Right ventricle myocardium superior (tissue), 1 donor: Measurements from ENCODE around the gene UBE2D1. TPM values are rescaled to one million over a fixed set of nuclear protein-coding genes. Genes with fewer than 3 reads are reported as not detected.

Source experiments
- ATAC-seq: fragments of 200-7000 bp; cut with Tn5 transposase; one replicate; pipeline ENCODE4 v1.9.1; 2020; ENCODE audit warnings: mild to moderate bottlenecking; ENCODE audit not compliant: poor library complexity
- DNase-seq: peaks from one replicate; pipeline ENCODE4 v3.0.0-alpha.2; 2020
- intact Hi-C: fragments of 100-400 bp; cut with DNase I; formaldehyde crosslinking; loops from one replicate; pipeline ENCODE4 v1.11.2; 2022
- total RNA-seq: library from RNA; stranded (reverse); fragmentation: NEBNext Ultra II Directional; extraction: Animal tissue kit (Norgen Biotek cat#: 25700); gene quantifications from one replicate; pipeline ENCODE4 v1.2.1, GENCODE V29; 2021
- donor health status: DM: no; HTN: yes; CAD: no; lungs with severe emphysema.

Gene UBE2D1
- total RNA-seq, 1 donor from 2014 or later, result 61.2 TPM

- intact Hi-C loops, result no loop called here
- DNase-seq (no peak), ATAC-seq (no peak)
These were observed 27.4 kb downstream of the UBE2D1 start for GRCh38 chr10:58362027-58362789.

DNA sequence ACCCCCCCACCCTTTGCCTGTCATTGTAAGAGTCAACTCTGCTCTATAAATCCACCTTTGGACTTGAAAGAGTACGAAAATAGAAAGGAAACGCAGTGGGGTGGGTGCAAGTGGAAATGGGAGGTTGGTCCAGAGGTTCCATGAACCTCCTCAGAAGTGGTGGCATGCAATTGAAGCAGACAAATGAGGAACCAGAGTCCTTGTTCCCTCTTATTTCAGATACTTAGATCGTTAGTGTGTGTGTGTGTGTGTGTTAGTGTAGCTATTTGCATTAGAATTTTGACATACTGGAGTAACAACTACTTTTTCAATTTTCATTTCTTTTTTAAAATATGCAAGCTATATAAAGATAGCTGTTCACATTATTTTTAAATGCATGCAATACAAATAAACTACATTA lies 32.3 kb downstream of the UBE2D1 start:
- DNase-seq, result no peak
- no peak for ATAC-seq
- intact Hi-C loops, result no loop called here

DNA sequence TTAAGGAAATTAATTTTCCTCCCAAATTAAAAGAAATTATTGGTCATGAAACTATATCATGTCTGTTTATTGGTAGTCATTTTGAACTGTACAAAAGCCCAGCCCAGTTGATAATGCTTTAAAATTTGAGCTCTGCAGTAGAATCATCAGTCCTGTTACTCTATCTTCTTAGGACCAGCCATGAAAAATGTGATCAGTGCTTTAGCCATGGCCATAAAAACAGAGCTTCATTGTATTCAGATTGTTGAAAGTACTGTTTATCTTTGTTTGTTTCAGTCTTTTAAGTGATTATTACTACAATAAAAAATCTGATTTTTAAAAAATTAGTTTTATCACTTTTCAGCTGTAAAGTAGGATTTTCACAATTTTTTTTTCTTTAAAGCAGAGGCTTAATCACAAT lies 36.7 kb downstream of the UBE2D1 start:
- intact Hi-C loops, result no loop called here
- no peak for ATAC-seq

DNA sequence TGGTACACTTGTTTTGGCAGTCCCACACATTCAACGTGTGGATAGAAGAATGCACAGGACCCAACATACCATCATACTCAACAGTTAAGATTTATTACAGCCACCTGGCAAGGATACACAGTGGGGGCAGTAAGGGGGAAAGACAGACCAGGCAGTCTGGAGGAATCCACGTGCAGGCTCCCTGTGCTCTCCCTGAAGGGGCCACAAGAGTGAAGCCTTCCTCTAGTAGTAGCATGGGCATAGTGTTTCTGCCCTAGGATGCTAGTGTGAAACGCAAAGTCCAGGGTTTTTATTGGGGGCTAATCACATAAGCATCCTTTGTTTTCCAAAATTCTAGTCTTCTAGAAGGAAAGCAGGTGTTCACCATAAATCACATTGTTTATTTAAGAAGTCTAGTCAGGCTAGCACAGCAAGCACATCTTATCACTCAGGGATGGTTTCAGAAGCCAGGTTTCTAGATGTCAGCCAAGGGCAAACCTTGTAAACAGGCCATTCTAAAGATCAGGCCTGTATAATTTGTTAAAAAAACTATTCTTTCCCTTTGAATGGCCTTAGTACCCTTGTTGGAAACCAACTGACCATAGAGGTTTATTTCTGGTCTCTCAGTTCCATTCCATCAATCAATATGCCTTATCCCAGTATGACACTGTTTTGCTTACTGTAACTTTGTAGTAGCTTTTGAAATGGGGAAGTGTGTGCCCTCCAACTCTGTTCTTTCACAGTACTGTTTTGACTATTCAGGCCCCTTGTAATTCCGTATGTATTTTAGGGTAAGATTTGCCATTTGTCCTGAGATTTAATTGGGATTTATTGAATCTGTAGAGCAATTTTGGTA lies 38.0 kb downstream of the UBE2D1 start:
- intact Hi-C loops, result no loop called here
- ATAC-seq (peak; percentile 59), DNase-seq (no peak)

More for the DNA sequence above, 36.7 kb downstream of the UBE2D1 start:
- no peak for DNase-seq

DNA sequence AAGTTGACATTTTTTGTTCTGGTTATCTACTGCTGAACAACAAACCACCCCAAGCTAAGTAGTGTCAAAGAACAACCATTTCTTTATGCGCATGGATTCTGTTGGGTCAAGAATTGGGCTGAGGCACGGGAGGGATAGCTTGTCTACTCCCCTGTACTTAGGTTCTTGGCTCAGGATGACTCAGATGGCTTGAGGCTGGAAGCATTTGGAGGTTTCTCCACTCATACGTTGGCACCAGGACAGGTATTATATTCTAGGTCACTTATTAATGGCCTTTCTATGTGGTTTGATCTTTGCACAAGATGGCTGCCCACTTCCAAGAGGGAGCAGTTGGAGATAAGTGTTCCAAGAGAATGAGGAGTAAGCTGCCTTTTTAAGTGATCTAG lies 38.6 kb downstream of the UBE2D1 start:
- ATAC-seq, result peak; percentile 20
- no peak for DNase-seq
- intact Hi-C loops, result no loop called here

GRCh38 chr10:58382489-58382995 lies 47.7 kb downstream of the UBE2D1 start:
- intact Hi-C loops, result loop anchor here (10.0 kb wide), 1 partner anchor 78 kb away; no protein-coding TSS in a partner anchor
- DNase-seq (no peak), ATAC-seq (no peak)

DNA sequence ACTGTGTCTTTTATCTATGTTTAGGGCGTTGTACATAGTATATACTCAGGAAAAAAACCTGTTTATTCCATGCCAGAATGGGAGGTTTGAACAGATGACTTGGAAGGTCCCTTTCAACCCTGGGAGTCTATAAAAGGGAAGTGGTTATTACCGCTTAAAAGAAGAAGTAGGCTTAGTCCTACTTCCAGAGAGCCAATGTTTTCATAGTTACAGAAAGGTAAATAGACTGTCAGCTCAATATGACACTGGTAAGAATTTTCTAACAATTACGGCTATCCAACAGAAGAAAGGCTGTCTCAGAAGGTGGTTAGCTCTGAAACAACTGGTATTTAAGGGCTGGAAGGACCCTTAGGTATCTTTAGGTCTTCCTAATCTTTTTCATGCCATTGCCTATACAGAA lies 49.3 kb downstream of the UBE2D1 start:
- DNase-seq (no peak), ATAC-seq (peak; percentile 7)
- intact Hi-C loops, result loop anchor here (10.0 kb wide), 1 partner anchor 79 kb away; no protein-coding TSS in a partner anchor

GRCh38 chr10:58384544-58384998 lies 49.8 kb downstream of the UBE2D1 start:
- DNase-seq (no peak), ATAC-seq (peak; percentile 13)
- intact Hi-C loops, result loop anchor here (10.0 kb wide), 1 partner anchor 80 kb away; no protein-coding TSS in a partner anchor

- intact Hi-C loops, result loop anchor here (5.0 to 10.0 kb wide), 2 partner anchors 48 to 80 kb away; partner anchors contain the start of gene UBE2D1
- ATAC-seq (peak; percentile 99), DNase-seq (peak; percentile 98)
These were observed 50.4 kb downstream of the UBE2D1 start, which contains the start of gene TFAM for GRCh38 chr10:58384999-58385783. TFAM (plus strand) TSS chr10:58385410; CDS start chr10:58385548, 138 bp downstream.

DNA sequence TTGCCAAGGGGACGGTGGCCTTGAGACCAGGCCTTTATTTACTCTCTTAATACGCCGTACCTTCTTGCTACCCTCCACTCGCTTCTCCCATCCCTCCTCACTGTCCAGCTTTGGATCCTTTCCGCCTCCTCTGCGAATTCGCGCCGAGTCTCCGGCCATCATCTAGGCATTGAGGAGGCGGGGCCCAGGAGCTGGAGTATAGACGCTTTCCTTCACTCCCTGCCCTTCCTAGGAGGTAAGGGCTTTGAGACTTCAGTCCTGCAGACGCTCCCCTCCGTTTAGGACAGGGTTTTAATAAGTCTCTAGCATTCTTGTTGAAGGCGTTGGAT lies 50.9 kb downstream of the UBE2D1 start:
- intact Hi-C loops, result loop anchor here (5.0 to 10.0 kb wide), 2 partner anchors 48 to 81 kb away; partner anchors contain the start of gene UBE2D1
- peak; percentile 41 for DNase-seq
- ATAC-seq, result peak; percentile 6

GRCh38 chr10:58389024-58389423 lies 54.2 kb downstream of the UBE2D1 start:
- DNase-seq, result no peak
- no peak for ATAC-seq
- intact Hi-C loops, result loop anchor here (5.0 to 10.0 kb wide), 2 partner anchors 52 to 84 kb away; partner anchors contain the start of gene UBE2D1

DNA sequence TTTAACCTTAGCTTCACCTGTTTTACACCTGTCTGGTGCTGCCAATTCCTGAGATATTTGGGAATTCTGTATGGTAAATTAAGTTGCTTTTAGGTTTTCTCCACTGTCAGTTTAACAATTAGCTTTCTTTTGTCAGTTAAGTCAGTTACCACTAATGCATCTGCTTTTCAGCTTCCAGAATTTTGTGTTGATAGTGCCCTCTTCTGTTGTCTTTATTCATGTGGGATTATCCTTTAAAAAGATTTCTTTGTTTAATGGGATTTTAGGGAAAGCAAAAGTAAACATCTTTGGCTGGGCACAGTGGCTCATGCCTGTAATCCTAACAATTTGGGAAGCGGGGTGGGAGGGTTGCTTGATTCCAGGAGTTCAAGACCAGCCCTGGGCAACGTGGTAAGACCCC lies 58.5 kb downstream of the UBE2D1 start:
- intact Hi-C loops, result no loop called here
- no peak for DNase-seq
- ATAC-seq, result no peak

- no peak for ATAC-seq
- intact Hi-C loops, result no loop called here
- no peak for DNase-seq
These were observed 59.7 kb downstream of the UBE2D1 start for GRCh38 chr10:58394471-58394870.

GRCh38 chr10:58396057-58396456 lies 61.3 kb downstream of the UBE2D1 start:
- no peak for DNase-seq
- no peak for ATAC-seq
- intact Hi-C loops, result no loop called here

DNA sequence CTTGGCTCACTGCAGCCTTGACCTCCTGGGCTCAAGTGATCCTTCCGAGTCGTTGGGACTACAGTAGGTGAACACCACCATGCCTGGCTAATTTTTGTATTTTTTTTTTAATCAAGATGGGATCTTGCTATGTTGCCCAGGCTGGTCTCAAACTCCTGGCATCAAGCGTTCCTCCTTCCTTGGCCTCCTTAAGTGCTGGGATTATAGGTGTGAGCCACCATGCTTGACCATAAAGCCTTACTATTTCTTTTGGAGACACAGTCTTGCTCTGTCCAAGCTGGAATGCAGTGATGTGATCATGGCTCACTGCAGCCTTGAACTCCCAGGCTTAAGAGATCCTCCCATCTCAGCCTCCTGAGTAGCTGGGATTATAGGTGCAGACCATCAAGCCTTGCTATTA lies 63.0 kb downstream of the UBE2D1 start:
- no peak for DNase-seq
- no peak for ATAC-seq
- intact Hi-C loops, result no loop called here

GRCh38 chr10:58399410-58399809 lies 64.6 kb downstream of the UBE2D1 start:
- ATAC-seq, result no peak
- intact Hi-C loops, result no loop called here

DNA sequence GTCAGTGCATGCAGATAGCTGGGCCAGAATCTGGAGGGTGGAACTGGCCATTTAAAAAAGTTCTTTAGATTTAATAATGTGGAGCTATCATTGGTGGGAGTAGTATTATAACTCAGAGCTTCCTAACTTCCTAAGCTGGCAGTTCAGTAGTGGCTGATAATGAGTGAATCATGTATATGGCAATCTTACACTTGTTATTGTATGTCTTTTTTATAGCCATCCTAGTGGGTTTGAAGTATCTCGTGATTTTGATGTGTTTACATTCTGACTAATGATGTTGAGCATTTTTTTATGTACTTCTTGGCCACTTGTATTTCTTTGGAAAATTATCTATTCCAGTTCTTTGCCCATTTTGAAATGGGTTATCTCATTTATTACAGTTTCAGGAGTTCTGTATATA lies 65.8 kb downstream of the UBE2D1 start:
- intact Hi-C loops, result no loop called here

More at GRCh38 chr10:58399410-58399809, 64.6 kb downstream of the UBE2D1 start:
- no peak for DNase-seq

DNA sequence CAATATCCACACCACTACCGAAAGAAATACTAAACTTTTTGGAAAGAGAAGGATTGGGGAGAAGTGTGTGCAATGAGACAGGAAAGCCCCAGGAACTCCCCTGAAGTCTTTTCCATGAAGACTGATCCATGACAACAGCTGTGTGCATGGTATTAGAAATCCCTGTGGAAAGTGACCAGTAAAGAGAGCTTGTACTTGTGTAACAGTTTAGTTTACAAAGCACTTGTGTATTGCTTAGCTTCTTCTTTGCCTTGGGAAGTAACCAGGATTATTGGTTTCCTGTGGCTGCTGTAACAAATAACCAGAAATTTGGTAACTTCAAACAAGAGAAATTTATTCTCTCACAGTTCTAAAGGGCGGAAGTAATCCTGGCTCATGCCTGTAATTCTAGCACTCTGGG lies 69.2 kb downstream of the UBE2D1 start:
- no peak for DNase-seq
- intact Hi-C loops, result no loop called here
- ATAC-seq, result no peak

More for the DNA sequence above, 65.8 kb downstream of the UBE2D1 start:
- DNase-seq (no peak), ATAC-seq (no peak)
